GM19351 (cell line): ENCODE measurements around the gene BCLAF1.

Experiments used
- ATAC-seq: cut with Tn5 transposase; IDR thresholded peaks from one replicate; pipeline ENCODE4 v1.9.1; 2021; ENCODE audit warnings: mild to moderate bottlenecking, moderate library complexity; ENCODE audit not compliant: unreplicated experiment

The BCLAF1 gene, protein sequence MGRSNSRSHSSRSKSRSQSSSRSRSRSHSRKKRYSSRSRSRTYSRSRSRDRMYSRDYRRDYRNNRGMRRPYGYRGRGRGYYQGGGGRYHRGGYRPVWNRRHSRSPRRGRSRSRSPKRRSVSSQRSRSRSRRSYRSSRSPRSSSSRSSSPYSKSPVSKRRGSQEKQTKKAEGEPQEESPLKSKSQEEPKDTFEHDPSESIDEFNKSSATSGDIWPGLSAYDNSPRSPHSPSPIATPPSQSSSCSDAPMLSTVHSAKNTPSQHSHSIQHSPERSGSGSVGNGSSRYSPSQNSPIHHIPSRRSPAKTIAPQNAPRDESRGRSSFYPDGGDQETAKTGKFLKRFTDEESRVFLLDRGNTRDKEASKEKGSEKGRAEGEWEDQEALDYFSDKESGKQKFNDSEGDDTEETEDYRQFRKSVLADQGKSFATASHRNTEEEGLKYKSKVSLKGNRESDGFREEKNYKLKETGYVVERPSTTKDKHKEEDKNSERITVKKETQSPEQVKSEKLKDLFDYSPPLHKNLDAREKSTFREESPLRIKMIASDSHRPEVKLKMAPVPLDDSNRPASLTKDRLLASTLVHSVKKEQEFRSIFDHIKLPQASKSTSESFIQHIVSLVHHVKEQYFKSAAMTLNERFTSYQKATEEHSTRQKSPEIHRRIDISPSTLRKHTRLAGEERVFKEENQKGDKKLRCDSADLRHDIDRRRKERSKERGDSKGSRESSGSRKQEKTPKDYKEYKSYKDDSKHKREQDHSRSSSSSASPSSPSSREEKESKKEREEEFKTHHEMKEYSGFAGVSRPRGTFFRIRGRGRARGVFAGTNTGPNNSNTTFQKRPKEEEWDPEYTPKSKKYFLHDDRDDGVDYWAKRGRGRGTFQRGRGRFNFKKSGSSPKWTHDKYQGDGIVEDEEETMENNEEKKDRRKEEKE

DNA sequence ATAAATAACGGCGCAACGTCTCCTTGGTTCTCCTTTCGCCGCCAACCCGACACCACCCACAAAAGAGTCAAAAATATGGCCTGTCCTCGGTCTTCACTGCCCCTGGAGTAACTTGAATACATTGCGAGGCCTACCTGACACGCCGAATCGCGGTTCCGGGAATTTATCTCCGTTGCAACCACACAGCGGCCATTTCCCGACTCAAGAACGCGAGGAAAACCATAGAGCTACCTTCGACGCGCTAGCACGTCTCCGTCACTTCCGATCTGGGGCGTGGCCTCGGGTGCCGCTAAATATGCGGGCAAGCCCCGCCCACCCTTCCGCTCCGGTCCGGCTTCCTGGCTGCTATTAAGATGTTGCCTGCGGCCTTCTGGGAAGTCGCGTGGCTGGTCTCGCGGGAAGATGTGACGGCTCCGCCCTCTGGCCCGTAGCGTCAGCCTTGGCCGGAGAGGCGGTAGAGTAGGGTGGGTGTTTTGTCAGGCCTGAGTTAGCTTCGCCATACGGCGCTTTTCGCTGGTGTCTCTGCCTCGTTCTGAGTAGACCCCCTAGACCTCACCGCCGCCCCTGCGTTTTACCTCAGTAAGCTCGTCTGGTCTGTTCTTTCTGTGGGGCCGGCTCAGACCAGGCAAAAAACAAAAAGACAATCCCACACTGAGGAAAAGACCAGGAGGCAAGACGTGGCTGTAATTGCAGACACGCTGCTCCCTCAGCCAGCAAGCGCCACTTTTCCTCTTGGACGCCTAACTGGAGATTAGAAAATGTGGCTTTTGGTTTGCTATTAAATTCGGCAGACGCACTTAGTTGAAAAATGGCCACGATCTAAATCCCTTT is at the start of gene BCLAF1:
Gene BCLAF1 (minus strand): TSS at position 268 of the 831 bp plus-strand sequence. CDS start 9,980 bp downstream, outside the sequence.
- ATAC-seq, result peak; percentile 84

DNA sequence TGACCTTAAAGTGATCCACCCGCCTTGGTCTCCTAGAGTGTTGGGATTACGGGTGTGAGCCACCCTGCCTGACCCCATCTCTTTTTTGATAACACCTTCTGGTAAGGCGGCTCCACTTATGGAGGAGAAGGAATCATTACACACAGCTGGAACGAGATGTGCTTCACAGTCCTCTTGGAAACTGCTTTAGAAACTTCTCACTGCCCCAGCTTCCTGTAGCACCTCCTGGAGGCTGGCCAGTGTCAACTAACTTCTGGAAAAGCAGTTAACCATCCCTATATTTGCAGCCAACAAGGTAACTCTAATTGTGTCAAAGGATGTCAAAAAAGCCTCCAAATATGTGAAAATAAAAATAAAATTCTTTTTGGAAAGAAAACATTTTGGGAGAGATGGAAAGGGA is 48.8 kb upstream of the BCLAF1 start:
- ATAC-seq, result no peak

DNA sequence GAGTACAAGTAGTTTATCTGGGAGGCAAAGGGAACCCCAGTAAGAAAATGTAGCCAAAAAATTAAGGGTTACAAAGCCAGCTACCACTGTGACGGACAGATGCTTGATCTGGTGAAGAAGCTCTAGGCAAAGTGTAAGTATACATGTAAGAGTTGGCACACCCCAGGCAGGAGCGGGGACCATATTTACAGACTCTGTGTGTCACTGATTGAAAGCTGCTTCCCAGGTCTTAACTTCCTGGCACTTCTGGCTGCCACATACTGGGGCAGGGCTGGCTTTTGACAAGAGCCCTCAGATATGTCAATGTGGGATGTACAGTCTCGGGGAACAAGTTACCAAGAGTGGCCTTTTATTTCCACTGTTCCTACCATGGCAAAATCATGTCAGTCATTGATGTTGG is 48.0 kb upstream of the BCLAF1 start:
- ATAC-seq, result no peak

DNA sequence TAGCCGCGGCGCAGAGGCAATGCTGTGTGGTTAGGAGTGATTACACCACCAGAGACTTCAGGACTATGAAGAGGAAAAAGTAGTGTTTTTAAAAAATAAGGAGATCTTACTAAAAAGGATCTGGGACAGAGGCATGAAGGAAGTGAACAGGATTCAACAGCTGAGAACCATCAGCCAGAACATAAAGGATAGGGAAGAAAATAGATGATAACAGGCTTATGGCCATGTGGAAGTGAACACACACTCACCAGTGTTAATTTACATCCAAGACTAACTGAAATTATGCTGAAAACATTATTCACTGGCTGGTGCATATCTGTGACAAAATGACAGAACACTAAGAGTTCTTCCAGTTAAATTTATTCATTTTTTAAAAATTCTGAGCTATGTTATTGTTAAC is 47.5 kb upstream of the BCLAF1 start:
- ATAC-seq, result no peak

DNA sequence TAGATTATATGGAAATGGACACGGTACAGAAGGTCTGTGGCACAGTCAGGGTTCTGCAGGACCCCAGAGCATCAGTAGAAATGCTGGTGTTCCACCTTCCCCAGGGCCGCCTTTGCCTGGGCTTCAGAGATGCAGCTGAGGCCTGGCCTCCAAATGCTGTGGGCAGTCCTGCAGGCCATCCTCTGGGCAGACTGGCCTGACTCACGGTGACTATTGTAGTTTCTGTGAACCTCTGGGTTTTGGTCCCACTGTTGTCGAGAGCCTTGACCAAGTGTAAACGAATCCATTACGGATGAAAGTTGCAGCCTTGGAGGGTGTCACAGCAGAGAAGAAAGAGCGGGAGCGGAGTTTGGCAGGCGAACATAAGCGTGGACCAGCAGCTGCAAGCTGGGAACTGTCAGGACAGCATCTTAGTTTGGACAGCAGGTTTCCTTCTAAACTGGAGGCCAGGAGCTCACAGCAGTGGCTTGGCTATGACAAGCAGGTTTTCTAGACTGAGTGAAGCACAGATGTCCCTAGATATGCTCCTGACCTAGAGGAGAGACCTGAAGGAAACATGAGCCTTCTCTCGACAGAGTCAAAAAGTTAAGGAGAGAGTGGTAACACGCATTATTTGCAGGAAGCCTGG is 46.2 kb upstream of the BCLAF1 start:
- no peak for ATAC-seq

DNA sequence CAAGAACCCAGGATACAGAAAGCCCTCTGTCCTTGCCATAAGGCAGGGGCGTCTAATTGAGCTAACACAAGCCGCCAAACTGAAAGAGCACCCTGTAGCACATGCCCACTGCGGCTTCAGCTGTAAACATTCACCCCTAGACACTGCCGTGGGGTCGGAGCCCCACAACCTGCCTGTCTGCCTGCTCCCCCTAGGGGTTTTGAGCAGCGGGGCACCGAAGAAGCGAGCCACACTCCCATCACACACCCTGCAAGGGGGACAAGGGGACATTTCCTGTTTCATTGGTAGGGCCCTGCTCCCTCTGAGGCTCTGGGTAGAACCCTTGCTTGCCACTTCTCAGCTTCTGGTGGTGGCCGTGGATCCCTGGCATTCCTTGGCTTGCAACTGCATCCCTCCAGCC is 45.2 kb upstream of the BCLAF1 start:
- no peak for ATAC-seq

DNA sequence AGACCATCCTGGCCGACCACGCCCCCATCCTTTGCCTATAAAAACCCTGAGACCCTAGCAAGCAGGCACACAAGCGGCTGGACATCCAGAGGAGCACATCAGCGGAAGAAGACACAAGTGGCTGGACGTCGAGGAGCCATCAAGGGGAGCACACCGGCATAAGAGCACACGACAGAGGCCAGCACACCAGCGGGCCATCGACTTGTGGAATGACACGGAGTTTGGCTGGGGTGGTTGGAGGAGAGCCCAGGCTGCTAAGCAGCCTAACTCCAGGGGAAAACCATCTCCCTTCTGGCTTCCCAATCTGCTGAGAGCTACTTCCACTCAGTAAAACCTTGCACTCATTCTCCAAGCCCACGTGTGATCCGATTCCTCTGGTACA is 44.8 kb upstream of the BCLAF1 start:
- ATAC-seq, result no peak

DNA sequence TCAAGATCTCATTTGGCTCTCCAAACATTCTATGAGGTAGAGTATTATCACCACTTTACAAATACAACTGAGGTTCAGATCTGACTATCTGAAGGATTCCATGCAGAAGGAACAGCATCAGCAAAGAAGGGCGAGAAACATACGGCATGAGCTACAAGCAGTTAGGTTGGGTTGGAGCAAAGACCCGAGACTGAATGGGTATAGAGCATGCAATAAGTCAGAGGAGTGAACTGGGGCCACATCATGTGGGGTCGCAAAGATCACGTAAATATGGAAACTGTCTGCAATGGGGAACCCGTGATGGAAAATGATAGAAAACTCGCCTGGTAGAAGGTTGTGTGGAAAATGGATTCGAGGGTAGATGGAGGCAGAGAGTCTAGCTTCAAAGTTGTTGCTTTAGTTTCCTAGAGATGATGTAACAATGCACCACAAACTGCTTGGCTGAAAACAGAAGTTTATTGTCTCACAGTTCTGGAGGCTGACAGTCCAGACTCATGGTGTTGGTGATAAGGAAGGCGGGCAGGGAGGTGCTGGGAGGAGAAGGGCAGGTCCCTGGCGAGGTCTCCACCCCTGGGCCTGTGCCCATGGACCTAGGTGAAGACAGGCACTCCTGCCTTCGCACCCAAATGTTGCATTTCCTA is 44.3 kb upstream of the BCLAF1 start:
- no peak for ATAC-seq

DNA sequence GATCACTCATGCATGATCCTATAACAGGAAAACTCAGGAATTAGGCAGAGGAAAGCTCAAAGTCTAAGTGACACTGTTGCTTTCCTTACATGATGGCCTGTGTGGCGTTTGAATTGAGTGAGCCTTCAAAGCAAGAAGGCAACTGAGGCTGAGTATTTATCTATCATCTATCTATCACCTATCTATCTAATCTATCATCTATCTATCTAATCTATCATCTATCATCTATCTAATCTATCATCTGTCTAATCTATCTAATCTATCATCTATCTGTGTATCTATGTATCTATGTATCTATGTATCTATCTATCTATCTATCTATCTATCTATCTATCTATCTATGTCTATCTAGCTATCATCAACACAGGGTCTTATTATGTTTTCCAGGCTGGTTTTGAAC is 41.8 kb upstream of the BCLAF1 start:
- ATAC-seq, result no peak

DNA sequence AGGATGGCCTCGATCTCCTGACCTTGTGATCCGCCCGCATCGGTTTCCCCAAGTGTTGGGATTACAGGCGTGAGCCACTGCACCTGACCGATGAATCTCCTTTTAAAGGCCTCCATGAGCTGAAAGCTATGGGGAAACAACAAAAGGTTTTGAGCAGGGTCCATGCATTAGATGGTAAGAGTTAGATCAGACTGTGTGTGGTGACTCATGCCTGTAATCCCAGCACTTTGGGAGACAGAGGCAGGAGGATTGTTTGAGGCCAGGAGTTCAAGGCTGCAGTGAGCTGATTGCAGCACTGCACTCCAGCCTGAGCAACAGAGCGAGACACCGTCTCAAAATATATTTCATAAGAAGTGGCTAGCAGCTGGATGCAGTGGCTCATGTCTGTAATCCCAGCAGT is 41.0 kb upstream of the BCLAF1 start:
- ATAC-seq, result no peak

DNA sequence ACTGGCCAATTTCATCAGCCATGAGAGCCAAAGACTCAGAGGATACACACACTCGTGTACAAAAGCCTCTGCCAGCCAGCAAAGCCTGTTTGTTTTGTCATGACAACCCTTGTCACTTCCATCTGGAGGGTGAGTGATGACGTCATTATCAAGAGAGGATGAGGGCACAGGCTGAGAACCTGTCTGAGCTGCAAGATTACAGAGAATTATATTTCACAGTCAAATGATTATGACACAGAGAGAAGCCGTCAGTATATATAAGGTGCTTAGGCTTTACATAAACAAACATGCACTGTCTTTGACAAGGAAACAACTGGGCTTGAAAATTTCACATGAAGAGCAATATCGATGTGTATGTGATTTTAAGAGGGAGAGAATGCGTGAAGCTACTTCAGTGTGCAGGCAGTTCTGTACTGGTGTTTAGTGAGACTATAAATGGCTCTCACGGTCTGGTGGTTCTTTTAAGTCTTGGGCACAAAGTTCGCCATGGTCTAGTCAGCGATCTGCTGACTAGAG is 36.5 kb upstream of the BCLAF1 start:
- no peak for ATAC-seq

DNA sequence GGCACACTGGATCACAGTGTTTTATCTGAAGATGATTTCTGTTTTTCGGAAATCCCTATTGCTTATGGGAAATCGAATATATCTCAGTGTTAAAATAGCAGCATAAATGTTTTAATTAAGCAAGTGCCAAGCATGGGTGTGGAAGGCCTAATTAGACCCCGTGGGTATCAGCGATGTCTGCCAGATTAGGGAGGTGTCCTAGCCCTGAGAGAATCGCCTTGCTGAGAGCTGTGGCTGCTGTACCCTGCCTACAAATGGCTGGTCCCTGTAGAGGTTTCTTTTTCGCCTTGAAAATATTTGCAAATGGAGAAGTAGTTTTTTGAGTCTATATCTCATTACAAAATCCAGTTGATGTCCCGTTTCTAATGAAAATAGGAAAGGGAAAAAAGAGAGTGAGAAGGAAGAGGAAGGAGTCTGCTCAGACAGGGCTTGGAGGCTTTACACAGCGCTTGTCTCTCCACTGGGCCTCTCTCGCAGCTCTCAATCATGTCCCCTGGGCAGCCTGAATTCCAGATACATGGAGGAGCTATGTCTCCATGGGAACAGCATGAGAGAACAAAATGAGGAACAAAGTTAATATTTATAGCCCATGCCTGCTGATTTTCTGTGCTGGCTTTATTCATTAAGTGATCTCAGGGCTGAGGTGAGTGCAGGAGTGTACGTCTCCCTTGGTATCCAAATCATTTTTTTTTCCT is 35.2 kb upstream of the BCLAF1 start:
- no peak for ATAC-seq

DNA sequence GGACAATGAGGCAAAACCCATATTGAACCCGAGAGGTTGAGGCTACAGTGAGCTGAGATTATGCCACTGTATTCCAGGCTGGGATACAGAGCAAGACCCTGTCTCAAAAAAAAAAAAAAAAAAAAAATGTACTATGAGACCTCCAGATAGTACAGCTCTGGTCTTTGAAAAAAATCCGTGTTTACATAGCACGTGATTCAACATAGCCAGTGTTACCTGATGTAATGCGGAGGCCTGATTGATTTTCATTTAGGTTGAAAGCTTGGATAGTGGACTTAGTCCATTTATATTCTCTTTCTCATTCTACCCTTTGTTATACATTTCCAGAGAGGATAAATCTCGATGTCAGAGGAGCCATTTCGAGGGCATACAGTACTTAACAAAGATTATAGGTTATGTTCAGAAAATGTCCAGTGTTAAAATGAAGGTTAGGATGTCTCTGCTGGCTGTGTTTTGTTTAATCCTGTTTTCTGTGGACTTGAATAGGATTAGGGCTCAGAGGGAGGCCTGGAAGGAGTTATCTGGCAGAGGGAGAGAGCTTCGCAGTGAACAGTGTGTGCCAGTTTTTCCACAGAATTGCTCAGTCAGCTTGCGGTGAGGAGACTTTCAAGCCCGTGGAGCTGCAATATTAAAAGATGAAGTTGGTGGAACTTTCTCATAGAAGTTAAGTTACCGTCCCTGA is 33.9 kb upstream of the BCLAF1 start:
- no peak for ATAC-seq

DNA sequence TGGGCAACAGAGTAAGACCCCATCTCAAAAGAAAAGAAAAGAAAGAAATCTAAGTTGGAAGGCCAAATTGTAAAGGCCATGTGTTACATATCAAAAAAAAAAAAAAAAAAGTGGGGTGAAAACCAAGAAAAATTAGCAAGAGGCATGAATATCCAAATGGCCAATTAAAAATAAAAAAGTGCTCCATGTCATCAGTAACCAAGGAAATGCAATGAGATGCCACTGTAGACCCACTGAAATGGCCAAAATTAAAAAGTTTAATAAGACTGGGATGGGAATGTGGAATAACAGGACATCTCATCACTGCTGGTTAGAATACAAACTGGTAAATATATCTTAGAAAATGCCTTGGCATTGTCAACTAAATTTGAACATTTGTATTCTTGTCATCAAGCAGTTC is 30.1 kb upstream of the BCLAF1 start:
- no peak for ATAC-seq

DNA sequence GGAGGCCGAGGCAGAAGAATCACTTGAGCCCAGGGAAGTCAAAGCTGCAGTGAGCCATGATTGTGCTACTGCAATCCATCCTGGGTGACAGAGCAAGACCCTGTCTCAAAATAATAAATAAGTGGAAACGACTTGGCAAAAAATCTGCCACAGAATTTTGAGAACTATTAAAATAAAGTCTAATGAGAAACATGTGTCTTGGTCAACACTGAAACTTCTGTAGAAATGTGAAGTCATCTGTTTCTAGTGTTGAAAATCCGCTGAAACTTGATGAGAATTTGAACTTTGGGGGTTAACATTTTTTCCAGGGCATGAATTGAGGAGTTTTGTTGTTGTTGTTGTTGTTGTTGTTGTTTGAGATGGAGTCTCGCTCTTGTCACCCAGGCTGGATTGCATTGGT is 29.0 kb upstream of the BCLAF1 start:
- ATAC-seq, result no peak

DNA sequence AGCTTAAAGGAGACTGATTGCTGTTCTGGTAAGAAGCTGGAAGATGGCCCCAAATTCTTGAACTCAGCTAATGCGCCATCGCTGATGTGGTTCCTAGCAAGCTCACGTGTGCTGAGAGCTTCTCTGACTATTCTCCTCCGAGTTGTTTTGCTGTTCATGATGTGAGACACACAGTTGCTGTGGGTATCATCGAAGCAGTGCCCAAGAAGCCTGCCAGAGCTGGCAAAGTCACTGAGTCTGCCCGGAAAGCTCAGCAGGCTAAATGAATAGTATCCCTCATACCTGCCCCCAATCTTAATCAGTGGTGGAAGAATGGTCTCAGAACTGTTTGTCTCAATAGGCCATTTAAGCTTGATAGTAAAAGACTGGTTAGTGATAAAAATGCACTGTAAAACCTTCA is 28.3 kb upstream of the BCLAF1 start:
- ATAC-seq, result no peak

DNA sequence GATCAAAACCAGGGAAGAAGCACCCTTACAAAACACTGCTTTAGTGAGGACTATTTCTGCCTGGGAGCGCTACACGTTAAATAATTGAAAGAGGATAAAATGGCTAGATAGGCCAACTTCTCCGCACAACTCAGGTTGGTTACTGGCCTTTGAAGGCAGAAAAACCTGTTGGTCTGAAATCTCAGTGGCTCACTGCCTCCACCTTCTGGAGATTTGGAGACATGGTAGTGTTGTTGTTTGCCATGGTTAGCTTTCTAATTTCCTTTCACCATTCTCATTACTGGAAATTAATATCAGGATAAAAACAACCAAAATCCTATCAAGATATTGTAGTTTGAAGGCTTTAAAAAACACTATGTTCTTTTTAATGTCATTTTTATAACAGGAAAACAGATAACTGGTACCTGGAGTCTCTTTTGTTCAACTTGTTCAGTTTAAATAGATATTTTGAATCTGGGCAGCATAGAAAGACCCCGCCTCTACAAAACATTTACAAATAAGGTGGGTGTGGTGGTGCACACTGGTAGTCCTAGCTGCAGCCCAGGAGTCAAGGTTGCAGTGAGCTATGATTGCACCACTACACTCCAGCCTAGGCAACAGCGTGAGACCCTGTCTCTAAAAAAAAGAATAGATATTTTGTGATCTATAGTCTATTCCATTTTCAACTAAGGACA is 27.5 kb upstream of the BCLAF1 start:
- ATAC-seq, result peak; percentile 79

DNA sequence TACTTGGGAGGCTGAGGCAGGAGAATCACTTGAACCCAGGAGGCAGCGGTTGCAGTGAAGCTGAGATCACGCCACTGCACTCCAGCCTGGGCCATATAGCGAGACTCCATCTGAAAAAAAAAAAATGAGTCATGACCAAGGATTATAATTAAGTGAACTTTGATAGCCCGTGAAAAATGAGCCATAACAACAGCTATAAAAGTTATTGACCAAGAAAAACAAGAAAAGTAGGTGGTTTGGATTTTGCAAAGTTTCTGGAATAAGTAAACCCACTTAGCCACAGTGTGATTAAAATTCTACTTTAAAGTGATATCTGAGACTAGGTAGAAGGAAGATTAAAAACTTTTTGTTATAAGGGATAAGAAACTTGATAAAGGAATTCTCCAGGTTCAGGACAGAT is 25.9 kb upstream of the BCLAF1 start:
- no peak for ATAC-seq
